Midbrain (tissue), 1 donor: ENCODE data around the gene ZNF579.

Experiments
- DNase-seq: peaks from one replicate; lab custom pipeline; 2025; lab: John Stamatoyannopoulos, UW

The ZNF579 gene

GRCh38 chr19:55580628-55581144 lies at the start of gene ZNF579:
ZNF579 (minus strand) TSS chr19:55580848; CDS start chr19:55579639, 1,209 bp downstream.
- DNase-seq, result peak; percentile 93

GRCh38 chr19:55626350-55626749 lies 45.7 kb upstream of the ZNF579 start:
- no peak for DNase-seq

GRCh38 chr19:55625004-55625326 lies 44.3 kb upstream of the ZNF579 start:
- no peak for DNase-seq

GRCh38 chr19:55624109-55625003 lies 43.7 kb upstream of the ZNF579 start, which contains the start of gene ZNF784:
ZNF784 (minus strand) TSS chr19:55624566; CDS start chr19:55624561, 5 bp downstream.
- peak; percentile 93 for DNase-seq

- DNase-seq, result no peak
Observed at GRCh38 chr19:55623561-55623960, 42.9 kb upstream of the ZNF579 start.

- no peak for DNase-seq
Observed at GRCh38 chr19:55623130-55623529, 42.5 kb upstream of the ZNF579 start.

GRCh38 chr19:55622242-55622969 lies 41.8 kb upstream of the ZNF579 start:
- no peak for DNase-seq

GRCh38 chr19:55621673-55622231 lies 41.1 kb upstream of the ZNF579 start:
- no peak for DNase-seq

- DNase-seq, result no peak
Observed at GRCh38 chr19:55621205-55621672, 40.6 kb upstream of the ZNF579 start.

GRCh38 chr19:55620410-55621204 lies 40.0 kb upstream of the ZNF579 start:
- DNase-seq, result no peak

GRCh38 chr19:55619286-55619685 lies 38.6 kb upstream of the ZNF579 start:
- DNase-seq, result no peak

- no peak for DNase-seq
Observed at GRCh38 chr19:55618426-55618825, 37.8 kb upstream of the ZNF579 start.

- no peak for DNase-seq
Observed at GRCh38 chr19:55617426-55617825, 36.8 kb upstream of the ZNF579 start.

GRCh38 chr19:55616395-55616875 lies 35.8 kb upstream of the ZNF579 start:
- no peak for DNase-seq

GRCh38 chr19:55615543-55616394 lies 35.1 kb upstream of the ZNF579 start:
- DNase-seq, result no peak

GRCh38 chr19:55614711-55615542 lies 34.3 kb upstream of the ZNF579 start:
- no peak for DNase-seq

- DNase-seq, result no peak
Observed at GRCh38 chr19:55613930-55614710, 33.5 kb upstream of the ZNF579 start.

GRCh38 chr19:55613396-55613795 lies 32.7 kb upstream of the ZNF579 start:
- no peak for DNase-seq
